ENCODE data around the gene HLA-E. TPM values are rescaled to one million over a fixed set of nuclear protein-coding genes. Genes with fewer than 3 reads are reported as not detected.
A peak's percentile ranks its signal among the peaks of the same experiment; 100 is the strongest.

Gene HLA-E
- 21.2 and 45.2 TPM in 2 replicates for total RNA-seq (2016; rRNA removed; fragmentation: Illumina TruSeq; extraction: Trizol)
- total RNA-seq (2016; cell fraction: cytosol; rRNA removed; fragmentation: Illumina TruSeq; extraction: Trizol; ENCODE audit: low read depth) = 6.3 and 7.1 TPM in 2 replicates
- 21.6 and 46.9 TPM in 2 replicates for total RNA-seq (2016; cell fraction: insoluble cytoplasmic fraction; rRNA removed; fragmentation: Illumina TruSeq; extraction: Trizol)
- 12.5 and 14.1 TPM in 2 replicates for total RNA-seq (2016; cell fraction: membrane; rRNA removed; fragmentation: Illumina TruSeq; extraction: Trizol)
- 38.3 and 44.5 TPM in 2 replicates for total RNA-seq (2016; cell fraction: nucleus; rRNA removed; fragmentation: Illumina TruSeq; extraction: Trizol)
- polyA plus RNA-seq (2011; rRNA removed) = 90.4 and 99.8 TPM in 2 replicates
- 94.6 and 111 TPM in 2 replicates for polyA plus RNA-seq (2011; cell fraction: cytosol; rRNA removed)
- 67.6 and 75.6 TPM in 2 replicates for polyA plus RNA-seq (2011; cell fraction: nucleus; rRNA removed)
- polyA plus RNA-seq (2012) = 64.9 and 110 TPM in 2 replicates
- 6.6 and 6.7 TPM in 2 replicates for polyA plus RNA-seq (2016; cell fraction: cytosol; fragmentation: Illumina TruSeq; extraction: Trizol; ENCODE audit: low read depth)
- polyA plus RNA-seq (2016; cell fraction: insoluble cytoplasmic fraction; fragmentation: Illumina TruSeq; extraction: Trizol; ENCODE audit: low read depth) = 23.6 and 24.3 TPM in 2 replicates
- 11.8 and 12.2 TPM in 2 replicates for polyA plus RNA-seq (2016; cell fraction: membrane; fragmentation: Illumina TruSeq; extraction: Trizol; ENCODE audit: low read depth)
- polyA plus RNA-seq (2016; cell fraction: nucleus; fragmentation: Illumina TruSeq; extraction: Trizol; ENCODE audit: insufficient read depth, low read depth) = 68.0 and 69.9 TPM in 2 replicates
- 39.4 and 80.9 TPM in 2 replicates for polyA minus RNA-seq (2011; rRNA and poly(A)+ RNA removed; ENCODE audit: low replicate concordance)
- 45.5 and 56.8 TPM in 2 replicates for polyA minus RNA-seq (2011; cell fraction: cytosol; rRNA and poly(A)+ RNA removed)
- polyA minus RNA-seq (2011; cell fraction: nucleus; rRNA and poly(A)+ RNA removed) = 17.4 and 26.7 TPM in 2 replicates
- Bru-seq, nascent RNA = percentile 88 among the genes with signal in this experiment
- percentile 95 among the genes with signal in this experiment for BruChase-seq, experiment 1, labeled RNA remaining after a 6-hour chase
- BruChase-seq, experiment 2, labeled RNA remaining after a 2-hour chase = percentile 90 among the genes with signal in this experiment
- long read RNA-seq, experiment 1, transcript HLA-E-201 (8 exons, 2,601 nt) = major isoform, 90 of 132 reads
- long read RNA-seq, experiment 1, partial matches to known transcripts = 22 of 132 reads
- long read RNA-seq, experiment 1, other reads (novel, unspliced or antisense) = 20 of 132 reads
- long read RNA-seq, experiment 2, transcript HLA-E-201 (8 exons, 2,601 nt) = major isoform, 105 of 287 reads
- long read RNA-seq, experiment 2, partial matches to known transcripts = 112 of 287 reads
- long read RNA-seq, experiment 2, other reads (novel, unspliced or antisense) = 69 of 287 reads

- Histone ChIP-seq H2AFZ (ENCODE audit: low read length) (peak within 1 kb of the TSS; percentile 83), H3K4me2 (ENCODE audit: low read depth, low read length) (peak within 1 kb of the TSS; percentile 84), H3K4me3 (replicated peaks in 1 of 3; ENCODE audit: insufficient read depth in 1 of 3, low read depth in 2 of 3, low read length in 3 of 3) (peak within 1 kb of the TSS; percentile 74 to 97 (median 80)), H3K36me3 (replicated peaks in 1 of 2; ENCODE audit: control insufficient read depth in 1 of 2, insufficient read depth in 2 of 2, low read length in 2 of 2) (peaks cover 1 to 19% of the 10 kb centered on the region in 2 experiments; a peak in 4 of 5 replicates), H3K27ac (ENCODE audit: extremely low read length, insufficient read depth, low read length) (peak within 1 kb of the TSS; percentile 41), H3K27me3 (ENCODE audit: control insufficient read depth in 1 of 2, insufficient read depth in 2 of 2, low read length in 2 of 2) (no peaks in the 10 kb centered on the region), H3K79me2 (ENCODE audit: insufficient read depth, low read length) (peaks cover 4% of the 10 kb centered on the region), H3K4me1 (ENCODE audit: insufficient read depth, low read length) (peaks cover 25% of the 10 kb centered on the region), H4K20me1 (ENCODE audit: insufficient read depth, low read length) (no peaks in the 10 kb centered on the region), H3K9me3 (ENCODE audit: low read length) (no peaks in the 10 kb centered on the region), H3K9ac (ENCODE audit: insufficient read depth, low read depth, low read length) (peak within 1 kb of the TSS; percentile 74)
- in situ Hi-C loops (cut with HindIII; ENCODE audit: extremely low pct_ligation_motif_present, low pct_unique_long_range_greater_than_20kb) (loop anchor here (10.0 kb wide), 1 partner anchor 235 kb away; the partner anchor contains the start of gene TUBB), intact Hi-C loops (cut with micrococcal nuclease; ENCODE audit: unreplicated experiment) (loop anchor here (1.0 kb wide), 2 partner anchors 39 to 52 kb away; no protein-coding TSS in a partner anchor)
- ChIA-PET CTCF (ENCODE audit: low intra/inter-chr PET ratio, low total read pairs) (interaction anchor here (1.1 kb wide), 1 partner anchor 52 kb away, joined by 3 read pairs; no protein-coding TSS in a partner anchor), POLR2A (interaction anchor here (1.0 to 1.3 kb wide), 2 partner anchors 32 to 39 kb away, joined by 3 to 4 read pairs; no protein-coding TSS in a partner anchor)
- peak; percentile 99 for DNase-seq (ENCODE audit: low spot score)
- ATAC-seq = peak; percentile 97
- peak; percentile 100 for FAIRE-seq
- TSS peak; percentile 73 for BruUV-seq (replicated peaks)
- 8% methylated on average over 27 of the region's 68 CpGs for WGBS (ENCODE audit: low lambda C conversion rate)
- TF ChIP-seq BCL6 (CRISPR knock-in tag; IDR thresholded peaks at IDR 0.05) (peak; percentile 26; the same call in 1 of the 2 replicates), RBFOX2 (IDR thresholded peaks at IDR 0.05; ENCODE audit: low read depth, low read length) (peak; percentile 71), ATF4 (CRISPR knock-in tag; IDR thresholded peaks at IDR 0.05) (0 out of 4 replicates have a peak, but pooled peaks of 1 of the 2 experiments have one; percentile 43), TMF1 (CRISPR knock-in tag; IDR thresholded peaks at IDR 0.05; ENCODE audit: low read depth) (no peak; the same call in 1 of the 2 replicates), HNRNPL (IDR thresholded peaks at IDR 0.05; ENCODE audit: low read depth, low read length) (no peak), PBX2 (CRISPR knock-in tag; IDR thresholded peaks at IDR 0.05) (no peak), KDM5B (CRISPR knock-in tag; IDR thresholded peaks at IDR 0.05; ENCODE audit: borderline replicate concordance) (peak; percentile 65), ZNF292 (CRISPR knock-in tag; IDR thresholded peaks at IDR 0.05; ENCODE audit: borderline replicate concordance, low read depth) (peak; percentile 37; the same call in 1 of the 2 replicates), HOXA3 (CRISPR knock-in tag; IDR thresholded peaks at IDR 0.05) (peak; percentile 46; the same call in 1 of the 2 replicates), ZNF382 (CRISPR knock-in tag; IDR thresholded peaks at IDR 0.05; ENCODE audit: borderline replicate concordance) (no peak), CEBPB (IDR thresholded peaks at IDR 0.05; ENCODE audit: borderline replicate concordance, low read depth, low read length) (no peak), NFRKB (IDR thresholded peaks at IDR 0.05) (no peak), HCFC1 (IDR thresholded peaks at IDR 0.05; ENCODE audit: low read depth, low read length) (no peak), SMC3 (IDR thresholded peaks at IDR 0.05; ENCODE audit: low read length) (no peak), HMG20A (CRISPR knock-in tag; IDR thresholded peaks at IDR 0.05; ENCODE audit: borderline replicate concordance) (no peak; the same call in 1 of the 2 replicates)
These were observed at the start of gene HLA-E for GRCh38 chr6:30489081-30490025. Gene HLA-E, plus strand, starts transcription at chr6:30489509. Its CDS starts 23 bp downstream, at chr6:30489532.
